ENCODE data around the gene CCNB2. TPM values are rescaled to one million over a fixed set of nuclear protein-coding genes. Genes with fewer than 3 reads are reported as not detected.
"Not testable (repeated sequence)": the region's sequence is repeated elsewhere in the genome, so short reads cannot be mapped to it uniquely, and the experiment has no call there.

Gene CCNB2
- total RNA-seq, 1 donor, result 8.0 TPM

GRCh38 chr15:59157840-59158700 lies 53.1 kb downstream of the CCNB2 start:
- H3K36me3 ChIP-seq (ENCODE audit: insufficient read depth, low read length), result peaks cover 91% of the 10 kb centered on the region
- DNase-seq (ENCODE audit: insufficient read length, low spot score, missing footprints), result no peak
- H3K27ac ChIP-seq (ENCODE audit: low read depth, low read length), result no peak overlapping the region

GRCh38 chr15:59158701-59159034 lies 53.7 kb downstream of the CCNB2 start:
- Histone ChIP-seq H3K4me2 (ENCODE audit: insufficient read depth, low read length) (no peak overlapping the region), H4K20me1 (ENCODE audit: insufficient read depth, low read length) (no peaks in the 10 kb centered on the region), H2AFZ (ENCODE audit: low read length) (no peak overlapping the region), H3K79me2 (ENCODE audit: insufficient read depth, low read length) (no peaks in the 10 kb centered on the region), H3K36me3 (ENCODE audit: insufficient read depth, low read length) (peaks cover 89% of the 10 kb centered on the region), H3K9me3 (ENCODE audit: low read depth, low read length) (no peaks in the 10 kb centered on the region), H3K4me1 (ENCODE audit: insufficient read depth, low read length) (no peaks in the 10 kb centered on the region), H3K4me3 (ENCODE audit: insufficient read depth, low read length) (no peak overlapping the region), H3K27me3 (ENCODE audit: insufficient read depth, low read length) (no peaks in the 10 kb centered on the region), H3K27ac (ENCODE audit: low read depth, low read length) (no peak overlapping the region)
- TF ChIP-seq CTCF (IDR thresholded peaks at IDR 0.05; ENCODE audit: extremely low read depth, low read depth, low read length), result no peak
- DNase-seq (ENCODE audit: insufficient read length, low spot score, missing footprints), result no peak

More at GRCh38 chr15:59157840-59158700, 53.1 kb downstream of the CCNB2 start:
- Histone ChIP-seq H3K4me3 (ENCODE audit: insufficient read depth, low read length) (no peak overlapping the region), H3K4me2 (ENCODE audit: insufficient read depth, low read length) (no peak overlapping the region), H4K20me1 (ENCODE audit: insufficient read depth, low read length) (no peaks in the 10 kb centered on the region), H3K9me3 (ENCODE audit: low read depth, low read length) (no peaks in the 10 kb centered on the region), H2AFZ (ENCODE audit: low read length) (no peak overlapping the region), H3K4me1 (ENCODE audit: insufficient read depth, low read length) (no peaks in the 10 kb centered on the region), H3K27me3 (ENCODE audit: insufficient read depth, low read length) (no peaks in the 10 kb centered on the region), H3K79me2 (ENCODE audit: insufficient read depth, low read length) (no peaks in the 10 kb centered on the region)
- no peak for TF ChIP-seq CTCF (IDR thresholded peaks at IDR 0.05; ENCODE audit: extremely low read depth, low read depth, low read length)

- DNase-seq (ENCODE audit: insufficient read length, low spot score, missing footprints), result no peak
- no peaks in the 10 kb centered on the region for H3K27me3 ChIP-seq (ENCODE audit: insufficient read depth, low read length)
- H4K20me1 ChIP-seq (ENCODE audit: insufficient read depth, low read length), result no peaks in the 10 kb centered on the region
- H3K36me3 ChIP-seq (ENCODE audit: insufficient read depth, low read length), result peaks cover 89% of the 10 kb centered on the region
- TF ChIP-seq CTCF (IDR thresholded peaks at IDR 0.05; ENCODE audit: extremely low read depth, low read depth, low read length), result no peak
- H2AFZ ChIP-seq (ENCODE audit: low read length), result no peak overlapping the region
- no peak overlapping the region for H3K4me2 ChIP-seq (ENCODE audit: insufficient read depth, low read length)
- H3K4me3 ChIP-seq (ENCODE audit: insufficient read depth, low read length), result no peak overlapping the region
- no peaks in the 10 kb centered on the region for H3K4me1 ChIP-seq (ENCODE audit: insufficient read depth, low read length)
- no peaks in the 10 kb centered on the region for H3K9me3 ChIP-seq (ENCODE audit: low read depth, low read length)
- H3K27ac ChIP-seq (ENCODE audit: low read depth, low read length), result no peak overlapping the region
- H3K79me2 ChIP-seq (ENCODE audit: insufficient read depth, low read length), result no peaks in the 10 kb centered on the region
These were observed 54.3 kb downstream of the CCNB2 start for GRCh38 chr15:59159210-59159609.

- TF ChIP-seq CTCF (IDR thresholded peaks at IDR 0.05; ENCODE audit: extremely low read depth, low read depth, low read length), result peak; percentile 35
- H3K4me2 ChIP-seq (ENCODE audit: insufficient read depth, low read length), result no peak overlapping the region
- peaks cover 94% of the 10 kb centered on the region for H3K36me3 ChIP-seq (ENCODE audit: insufficient read depth, low read length)
- no peaks in the 10 kb centered on the region for H3K79me2 ChIP-seq (ENCODE audit: insufficient read depth, low read length)
- H2AFZ ChIP-seq (ENCODE audit: low read length), result no peak overlapping the region
- H3K27ac ChIP-seq (ENCODE audit: low read depth, low read length), result no peak overlapping the region
- H3K4me3 ChIP-seq (ENCODE audit: insufficient read depth, low read length), result no peak overlapping the region
- H3K9me3 ChIP-seq (ENCODE audit: low read depth, low read length), result no peaks in the 10 kb centered on the region
- H3K4me1 ChIP-seq (ENCODE audit: insufficient read depth, low read length), result peaks cover 6% of the 10 kb centered on the region
- no peak for DNase-seq (ENCODE audit: insufficient read length, low spot score, missing footprints)
- no peaks in the 10 kb centered on the region for H3K27me3 ChIP-seq (ENCODE audit: insufficient read depth, low read length)
- no peaks in the 10 kb centered on the region for H4K20me1 ChIP-seq (ENCODE audit: insufficient read depth, low read length)
These were observed 56.1 kb downstream of the CCNB2 start for GRCh38 chr15:59160880-59161593.

- H2AFZ ChIP-seq (ENCODE audit: low read length); H3K27me3 ChIP-seq (ENCODE audit: insufficient read depth, low read length); H3K4me1 ChIP-seq (ENCODE audit: insufficient read depth, low read length); H4K20me1 ChIP-seq (ENCODE audit: insufficient read depth, low read length); H3K4me2 ChIP-seq (ENCODE audit: insufficient read depth, low read length); H3K79me2 ChIP-seq (ENCODE audit: insufficient read depth, low read length); H3K27ac ChIP-seq (ENCODE audit: low read depth, low read length); DNase-seq (ENCODE audit: insufficient read length, low spot score, missing footprints); H3K4me3 ChIP-seq (ENCODE audit: insufficient read depth, low read length); H3K9me3 ChIP-seq (ENCODE audit: low read depth, low read length): not testable (repeated sequence)
- H3K36me3 ChIP-seq (ENCODE audit: insufficient read depth, low read length), result peaks cover 91% of the 10 kb centered on the region
These were observed 57.1 kb downstream of the CCNB2 start for GRCh38 chr15:59162080-59162479.

All from osteoblast (primary cell).